ENCODE measurements around the gene SYCP2. TPM values are rescaled to one million over a fixed set of nuclear protein-coding genes. Genes with fewer than 3 reads are reported as not detected.

Gene SYCP2
- total RNA-seq, 1 experiment from 2014 or later, result 0.70 TPM

DNA sequence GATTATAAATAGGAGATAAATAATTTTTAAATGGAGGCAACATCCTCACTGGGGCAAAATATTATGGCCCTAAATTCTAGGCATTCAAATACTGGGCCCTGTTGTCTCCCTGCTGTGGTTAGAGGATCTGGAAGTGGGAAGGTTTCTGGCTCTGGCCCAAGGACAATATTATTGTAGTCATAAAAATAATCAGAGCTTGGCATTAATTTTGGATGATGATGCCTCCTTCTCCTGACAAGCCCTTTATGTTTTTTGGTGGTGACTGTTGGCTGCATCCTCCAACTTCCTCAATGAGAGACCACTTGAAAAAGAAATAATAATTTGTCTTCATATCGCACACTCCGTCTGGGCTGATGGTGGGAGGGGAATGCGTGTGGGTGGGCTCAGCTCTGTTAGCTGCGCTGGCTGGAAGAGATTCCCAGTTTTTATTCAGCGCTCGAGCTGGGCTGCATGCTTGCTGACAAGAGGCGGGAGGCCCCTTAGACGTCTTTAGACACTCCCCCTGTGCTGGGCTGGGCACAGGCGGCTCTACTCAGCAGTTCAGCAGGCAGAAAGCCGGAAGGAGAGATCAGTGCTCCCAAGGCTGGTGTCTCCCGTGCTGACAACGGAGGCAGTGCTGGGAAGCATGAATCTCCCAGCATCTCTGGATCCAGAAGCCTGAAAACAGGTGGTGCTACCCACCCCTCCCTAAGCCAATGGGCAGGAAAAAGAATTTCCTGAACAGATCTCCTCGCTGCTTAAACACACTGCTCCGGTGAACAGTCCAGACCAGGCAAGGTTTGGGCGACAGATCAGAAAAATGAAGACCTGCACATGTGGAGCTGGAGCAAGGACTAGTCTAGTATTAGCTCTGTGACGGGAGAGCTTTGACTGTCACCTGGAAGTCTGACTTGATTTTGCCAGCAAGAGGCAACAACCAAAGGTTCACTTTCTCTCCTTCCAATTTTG lies 97.7 kb downstream of the SYCP2 start:
- no peak overlapping the region for H3T11ph ChIP-seq (ENCODE audit: low read length)
- no peak overlapping the region; a peak in 1 of 7 replicates for H3K27ac Mint-ChIP-seq
- H4K91ac ChIP-seq (ENCODE audit: insufficient read length, low read depth, low read length), result no peak overlapping the region
- H2AFZ ChIP-seq (ENCODE audit: low read length), result no peak overlapping the region
- H3K36me3 Mint-ChIP-seq (ENCODE audit: insufficient read depth in 1 of 3, low read depth in 3 of 3), result no peaks in the 10 kb centered on the region
- no peak overlapping the region for H3K18ac ChIP-seq (ENCODE audit: insufficient read length, low read depth, low read length)
- H3K4me1 ChIP-seq (ENCODE audit: insufficient read depth, low read length), result no peaks in the 10 kb centered on the region
- no peak overlapping the region for H2BK12ac ChIP-seq (ENCODE audit: insufficient read length, low read depth, low read length)
- H3K4me1 Mint-ChIP-seq, result peaks cover 11 to 14% of the 10 kb centered on the region in 2 experiments
- no peak overlapping the region for H3K27ac ChIP-seq (ENCODE audit: insufficient read length, low read depth, low read length)
- H3K56ac ChIP-seq (ENCODE audit: insufficient read length, low read depth, low read length), result no peak overlapping the region
- no peaks in the 10 kb centered on the region; the same call in 1 of the 2 replicates for H3K27me3 ChIP-seq (ENCODE audit: insufficient read depth, low read length)
- H3K4me3 Mint-ChIP-seq, result no peak overlapping the region
- no peak overlapping the region for H3K4me2 ChIP-seq (ENCODE audit: insufficient read depth, insufficient read length, low read length)
- H4K5ac ChIP-seq (ENCODE audit: insufficient read length, low read depth, low read length), result no peak overlapping the region
- no peak overlapping the region for H2BK120ac ChIP-seq (ENCODE audit: low read depth, low read length, poor library complexity, severe bottlenecking)
- no peaks in the 10 kb centered on the region for H3K79me2 ChIP-seq (ENCODE audit: insufficient read depth, low read length)
- H3K9ac ChIP-seq (ENCODE audit: extremely low read depth, insufficient read length, low read length), result no peak overlapping the region
- H3K4ac ChIP-seq (ENCODE audit: low read depth, low read length), result no peak overlapping the region
- H3K9me3 Mint-ChIP-seq, result peaks cover 0 to 3% of the 10 kb centered on the region in 2 experiments; a peak in 2 of 5 replicates
- WGBS (ENCODE audit: extremely low coverage, insufficient read length, low lambda C conversion rate), result no CpG with 5 or more reads among the region's 16 CpGs
- H2BK5ac ChIP-seq (ENCODE audit: insufficient read length, low read length), result no peak overlapping the region
- no peak overlapping the region for H2BK15ac ChIP-seq (ENCODE audit: low read depth, low read length)
- H3K23me2 ChIP-seq (ENCODE audit: insufficient read length, low read depth, low read length, poor library complexity, severe bottlenecking), result peaks cover 3% of the 10 kb centered on the region
- no peak overlapping the region for H2AK5ac ChIP-seq (ENCODE audit: insufficient read length, low read length)
- peak; percentile 65 for DNase-seq
- H4K8ac ChIP-seq (replicated peaks; ENCODE audit: insufficient read length, low read depth, low read length), result no peak overlapping the region
- H3K9me3 ChIP-seq (ENCODE audit: control insufficient read depth, low read depth, low read length), result no peaks in the 10 kb centered on the region
- peaks cover 30% of the 10 kb centered on the region for H3K27me3 Mint-ChIP-seq (ENCODE audit: low read depth)
- TF ChIP-seq, protein P1, sequence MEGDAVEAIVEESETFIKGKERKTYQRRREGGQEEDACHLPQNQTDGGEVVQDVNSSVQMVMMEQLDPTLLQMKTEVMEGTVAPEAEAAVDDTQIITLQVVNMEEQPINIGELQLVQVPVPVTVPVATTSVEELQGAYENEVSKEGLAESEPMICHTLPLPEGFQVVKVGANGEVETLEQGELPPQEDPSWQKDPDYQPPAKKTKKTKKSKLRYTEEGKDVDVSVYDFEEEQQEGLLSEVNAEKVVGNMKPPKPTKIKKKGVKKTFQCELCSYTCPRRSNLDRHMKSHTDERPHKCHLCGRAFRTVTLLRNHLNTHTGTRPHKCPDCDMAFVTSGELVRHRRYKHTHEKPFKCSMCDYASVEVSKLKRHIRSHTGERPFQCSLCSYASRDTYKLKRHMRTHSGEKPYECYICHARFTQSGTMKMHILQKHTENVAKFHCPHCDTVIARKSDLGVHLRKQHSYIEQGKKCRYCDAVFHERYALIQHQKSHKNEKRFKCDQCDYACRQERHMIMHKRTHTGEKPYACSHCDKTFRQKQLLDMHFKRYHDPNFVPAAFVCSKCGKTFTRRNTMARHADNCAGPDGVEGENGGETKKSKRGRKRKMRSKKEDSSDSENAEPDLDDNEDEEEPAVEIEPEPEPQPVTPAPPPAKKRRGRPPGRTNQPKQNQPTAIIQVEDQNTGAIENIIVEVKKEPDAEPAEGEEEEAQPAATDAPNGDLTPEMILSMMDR (conservative IDR thresholded peaks at IDR 0.05), result no peak
- H4K20me1 ChIP-seq (ENCODE audit: control insufficient read depth, insufficient read depth, insufficient read length), result no peaks in the 10 kb centered on the region
- H3K14ac ChIP-seq (ENCODE audit: insufficient read depth, low read length), result no peak overlapping the region
- H3K79me1 ChIP-seq (ENCODE audit: insufficient read depth, low read depth, low read length, poor library complexity, severe bottlenecking), result no peaks in the 10 kb centered on the region
- H2BK20ac ChIP-seq (ENCODE audit: low read depth, low read length, poor library complexity, severe bottlenecking), result no peak overlapping the region
- H3K23ac ChIP-seq (ENCODE audit: insufficient read length, low read depth, low read length), result no peak overlapping the region

All from H9 (cell line).